Measurements from ENCODE around the gene ASXL2. TPM values are rescaled to one million over a fixed set of nuclear protein-coding genes. Genes with fewer than 3 reads are reported as not detected.

Gene ASXL2
- total RNA-seq, 1 experiment from 2014 or later, result 34.0 TPM

- ChIA-PET POLR2A (interaction anchor here (0.9 kb wide), 1 partner anchor 10 kb away, joined by 3 read pairs; no protein-coding TSS in a partner anchor), CTCF (interaction anchor here (0.9 kb wide), 1 partner anchor 15 kb away, joined by 5 read pairs; no protein-coding TSS in a partner anchor)
- Mint-ChIP-seq H3K4me1 (ENCODE audit: insufficient read depth, unreplicated experiment) (no peaks in the 10 kb centered on the region), H3K27me3 (ENCODE audit: insufficient read depth, unreplicated experiment) (no peaks in the 10 kb centered on the region), H3K9me3 (ENCODE audit: unreplicated experiment) (peaks cover 8% of the 10 kb centered on the region), H3K27ac (ENCODE audit: low read depth, unreplicated experiment) (no peak overlapping the region), H3K36me3 (ENCODE audit: insufficient read depth, unreplicated experiment) (peaks cover 8% of the 10 kb centered on the region), H3K4me3 (ENCODE audit: unreplicated experiment) (no peak overlapping the region)
- no TSS peak for BruUV-seq (replicated peaks)
- TF ChIP-seq, protein P1, sequence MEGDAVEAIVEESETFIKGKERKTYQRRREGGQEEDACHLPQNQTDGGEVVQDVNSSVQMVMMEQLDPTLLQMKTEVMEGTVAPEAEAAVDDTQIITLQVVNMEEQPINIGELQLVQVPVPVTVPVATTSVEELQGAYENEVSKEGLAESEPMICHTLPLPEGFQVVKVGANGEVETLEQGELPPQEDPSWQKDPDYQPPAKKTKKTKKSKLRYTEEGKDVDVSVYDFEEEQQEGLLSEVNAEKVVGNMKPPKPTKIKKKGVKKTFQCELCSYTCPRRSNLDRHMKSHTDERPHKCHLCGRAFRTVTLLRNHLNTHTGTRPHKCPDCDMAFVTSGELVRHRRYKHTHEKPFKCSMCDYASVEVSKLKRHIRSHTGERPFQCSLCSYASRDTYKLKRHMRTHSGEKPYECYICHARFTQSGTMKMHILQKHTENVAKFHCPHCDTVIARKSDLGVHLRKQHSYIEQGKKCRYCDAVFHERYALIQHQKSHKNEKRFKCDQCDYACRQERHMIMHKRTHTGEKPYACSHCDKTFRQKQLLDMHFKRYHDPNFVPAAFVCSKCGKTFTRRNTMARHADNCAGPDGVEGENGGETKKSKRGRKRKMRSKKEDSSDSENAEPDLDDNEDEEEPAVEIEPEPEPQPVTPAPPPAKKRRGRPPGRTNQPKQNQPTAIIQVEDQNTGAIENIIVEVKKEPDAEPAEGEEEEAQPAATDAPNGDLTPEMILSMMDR (IDR thresholded peaks at IDR 0.05; ENCODE audit: unreplicated experiment), result no peak
- no peak for DNase-seq (ENCODE audit: unreplicated experiment)
- intact Hi-C loops (cut with micrococcal nuclease), result no loop called here
These were observed 42.4 kb downstream of the ASXL2 start for GRCh38 chr2:25835906-25836305.

GRCh38 chr2:25833566-25833965, 44.7 kb downstream of the ASXL2 start:
- POLR2A ChIA-PET, result no interaction called here
- CTCF ChIA-PET, result interaction anchor here (1.6 kb wide), 1 partner anchor 21 kb away, joined by 3 read pairs; no protein-coding TSS in a partner anchor
- H3K27ac Mint-ChIP-seq (ENCODE audit: low read depth, unreplicated experiment), result no peak overlapping the region

DNA sequence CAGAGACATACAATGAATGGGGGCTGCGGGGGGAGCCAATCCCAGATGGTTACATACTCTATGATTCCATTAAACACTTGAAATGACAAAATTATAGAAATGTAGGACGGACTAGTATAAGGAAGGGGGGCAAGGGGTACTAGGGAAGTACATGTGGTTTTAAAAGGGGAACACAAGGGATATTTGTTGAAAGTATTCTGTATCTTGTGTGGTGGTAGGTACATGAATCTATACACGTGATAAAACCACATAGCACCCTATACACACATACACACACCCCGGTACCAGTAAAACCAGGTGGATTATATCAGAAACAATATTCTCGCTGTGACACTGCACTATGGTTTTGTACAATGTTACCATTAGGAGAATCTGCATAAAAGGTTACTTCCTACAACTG, 45.4 kb downstream of the ASXL2 start:
- TF ChIP-seq, protein P1 (IDR thresholded peaks at IDR 0.05; ENCODE audit: unreplicated experiment), result no peak
- Mint-ChIP-seq H3K27ac (ENCODE audit: low read depth, unreplicated experiment) (no peak overlapping the region), H3K4me3 (ENCODE audit: unreplicated experiment) (no peak overlapping the region), H3K4me1 (ENCODE audit: insufficient read depth, unreplicated experiment) (peaks cover 6% of the 10 kb centered on the region), H3K36me3 (ENCODE audit: insufficient read depth, unreplicated experiment) (peaks cover 5% of the 10 kb centered on the region), H3K27me3 (ENCODE audit: insufficient read depth, unreplicated experiment) (no peaks in the 10 kb centered on the region), H3K9me3 (ENCODE audit: unreplicated experiment) (peaks cover 8% of the 10 kb centered on the region)
- BruUV-seq (replicated peaks), result no TSS peak
- ChIA-PET CTCF (no interaction called here), POLR2A (no interaction called here)
- DNase-seq (ENCODE audit: unreplicated experiment), result no peak
- intact Hi-C loops (cut with micrococcal nuclease), result no loop called here

More at GRCh38 chr2:25833566-25833965, 44.7 kb downstream of the ASXL2 start:
- H3K36me3 Mint-ChIP-seq (ENCODE audit: insufficient read depth, unreplicated experiment), result peaks cover 5% of the 10 kb centered on the region
- TF ChIP-seq, protein P1 (IDR thresholded peaks at IDR 0.05; ENCODE audit: unreplicated experiment), result no peak
- H3K4me1 Mint-ChIP-seq (ENCODE audit: insufficient read depth, unreplicated experiment), result peaks cover 6% of the 10 kb centered on the region
- no TSS peak for BruUV-seq (replicated peaks)
- peaks cover 8% of the 10 kb centered on the region for H3K9me3 Mint-ChIP-seq (ENCODE audit: unreplicated experiment)
- no peak for DNase-seq (ENCODE audit: unreplicated experiment)
- no peaks in the 10 kb centered on the region for H3K27me3 Mint-ChIP-seq (ENCODE audit: insufficient read depth, unreplicated experiment)
- H3K4me3 Mint-ChIP-seq (ENCODE audit: unreplicated experiment), result no peak overlapping the region
- intact Hi-C loops (cut with micrococcal nuclease), result no loop called here

DNA sequence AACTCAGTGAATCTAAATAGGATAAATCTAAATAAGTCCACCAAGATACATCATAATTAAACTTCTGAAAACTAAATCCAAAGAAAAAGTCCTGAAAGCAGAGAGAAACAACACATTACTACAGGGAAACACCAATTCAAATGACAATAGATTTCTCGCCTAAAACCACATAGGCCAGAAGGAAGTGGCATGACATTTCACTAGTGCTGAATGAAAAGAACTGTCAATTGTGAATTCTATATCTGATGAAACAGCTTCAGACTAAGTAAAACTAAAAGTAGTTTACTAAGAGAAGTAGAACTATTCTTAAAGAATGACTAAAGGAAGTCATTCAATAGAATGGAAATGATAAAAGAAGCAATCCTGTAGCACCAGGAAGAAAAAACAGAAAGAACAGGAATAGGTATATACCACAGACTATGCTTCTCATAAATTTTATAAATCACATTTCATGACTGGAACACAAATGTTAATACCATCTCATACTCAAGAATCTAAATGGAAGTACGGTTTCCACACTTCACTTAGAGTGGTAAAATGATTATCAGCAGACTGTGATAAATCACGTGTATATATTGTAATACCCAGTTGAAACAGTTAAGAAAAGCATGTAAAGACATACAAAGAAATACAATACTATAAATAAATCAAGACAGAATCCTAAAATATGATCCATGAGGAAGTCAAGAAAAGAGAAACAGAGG, 46.4 kb downstream of the ASXL2 start:
- TF ChIP-seq, protein P1 (IDR thresholded peaks at IDR 0.05; ENCODE audit: unreplicated experiment), result no peak
- Mint-ChIP-seq H3K4me3 (ENCODE audit: unreplicated experiment) (no peak overlapping the region), H3K4me1 (ENCODE audit: insufficient read depth, unreplicated experiment) (peaks cover 6% of the 10 kb centered on the region), H3K36me3 (ENCODE audit: insufficient read depth, unreplicated experiment) (peaks cover 5% of the 10 kb centered on the region), H3K9me3 (ENCODE audit: unreplicated experiment) (peaks cover 8% of the 10 kb centered on the region), H3K27me3 (ENCODE audit: insufficient read depth, unreplicated experiment) (no peaks in the 10 kb centered on the region), H3K27ac (ENCODE audit: low read depth, unreplicated experiment) (no peak overlapping the region)
- no peak for DNase-seq (ENCODE audit: unreplicated experiment)
- intact Hi-C loops (cut with micrococcal nuclease), result no loop called here
- CTCF ChIA-PET, result no interaction called here
- POLR2A ChIA-PET, result no interaction called here
- BruUV-seq (replicated peaks), result no TSS peak
